ENCODE data around the gene RNLS.

The RNLS gene

GRCh38 chr10:88274286-88274685, 308.8 kb downstream of the RNLS start:
- TF ChIP-seq POLR2AphosphoS5 (IDR thresholded peaks at IDR 0.05; ENCODE audit: low read depth, low read length) (no peak), POLR2A (IDR thresholded peaks at IDR 0.05; ENCODE audit: low read depth, low read length) (no peak), TAF1 (IDR thresholded peaks at IDR 0.05; ENCODE audit: borderline replicate concordance, low read depth, low read length) (no peak)
- FAIRE-seq (no peak), DNase-seq (ENCODE audit: insufficient read length) (no peak)

- no peak for TF ChIP-seq POLR2A (IDR thresholded peaks at IDR 0.05; ENCODE audit: low read depth, low read length)
- no peak for TF ChIP-seq POLR2AphosphoS5 (IDR thresholded peaks at IDR 0.05; ENCODE audit: low read depth, low read length)
- TF ChIP-seq TAF1 (IDR thresholded peaks at IDR 0.05; ENCODE audit: borderline replicate concordance, low read depth, low read length): no peak
- DNase-seq (ENCODE audit: insufficient read length) (no peak), FAIRE-seq (no peak)
These were observed 309.6 kb downstream of the RNLS start for GRCh38 chr10:88273567-88273966.

GRCh38 chr10:88271761-88272543, 311.2 kb downstream of the RNLS start:
- DNase-seq (ENCODE audit: insufficient read length) (no peak), FAIRE-seq (no peak)
- no peak for TF ChIP-seq POLR2AphosphoS5 (IDR thresholded peaks at IDR 0.05; ENCODE audit: low read depth, low read length)
- no peak for TF ChIP-seq POLR2A (IDR thresholded peaks at IDR 0.05; ENCODE audit: low read depth, low read length)
- no peak for TF ChIP-seq TAF1 (IDR thresholded peaks at IDR 0.05; ENCODE audit: borderline replicate concordance, low read depth, low read length)

- peak; percentile 13 for DNase-seq (ENCODE audit: insufficient read length)
- FAIRE-seq: peak; percentile 98
- TF ChIP-seq POLR2AphosphoS5 (IDR thresholded peaks at IDR 0.05; ENCODE audit: low read depth, low read length) (peak; percentile 67; the same call in 1 of the 2 replicates), TAF1 (IDR thresholded peaks at IDR 0.05; ENCODE audit: borderline replicate concordance, low read depth, low read length) (0 out of 2 replicates have a peak, but pooled peaks have one; percentile 51), POLR2A (IDR thresholded peaks at IDR 0.05; ENCODE audit: low read depth, low read length) (no peak; the same call in 1 of the 2 replicates)
These were observed 312.0 kb downstream of the RNLS start for GRCh38 chr10:88270871-88271713.

GRCh38 chr10:88270061-88270808, 312.9 kb downstream of the RNLS start:
- DNase-seq (ENCODE audit: insufficient read length): no peak
- no peak for TF ChIP-seq POLR2A (IDR thresholded peaks at IDR 0.05; ENCODE audit: low read depth, low read length)
- no peak for TF ChIP-seq TAF1 (IDR thresholded peaks at IDR 0.05; ENCODE audit: borderline replicate concordance, low read depth, low read length)
- TF ChIP-seq POLR2AphosphoS5 (IDR thresholded peaks at IDR 0.05; ENCODE audit: low read depth, low read length): no peak
- FAIRE-seq: peak; percentile 83

GRCh38 chr10:88262591-88263234, 320.4 kb downstream of the RNLS start:
- FAIRE-seq (no peak), DNase-seq (ENCODE audit: insufficient read length) (no peak)
- TF ChIP-seq POLR2AphosphoS5 (IDR thresholded peaks at IDR 0.05; ENCODE audit: low read depth, low read length): no peak
- TF ChIP-seq TAF1 (IDR thresholded peaks at IDR 0.05; ENCODE audit: borderline replicate concordance, low read depth, low read length): no peak
- no peak for TF ChIP-seq POLR2A (IDR thresholded peaks at IDR 0.05; ENCODE audit: low read depth, low read length)

- TF ChIP-seq POLR2A (IDR thresholded peaks at IDR 0.05; ENCODE audit: low read depth, low read length): no peak
- TF ChIP-seq POLR2AphosphoS5 (IDR thresholded peaks at IDR 0.05; ENCODE audit: low read depth, low read length): no peak
- TF ChIP-seq TAF1 (IDR thresholded peaks at IDR 0.05; ENCODE audit: borderline replicate concordance, low read depth, low read length): no peak
- FAIRE-seq: no peak
- no peak for DNase-seq (ENCODE audit: insufficient read length)
These were observed 322.0 kb downstream of the RNLS start for GRCh38 chr10:88261152-88261551.

- FAIRE-seq: peak; percentile 79
- DNase-seq (ENCODE audit: insufficient read length): no peak
These were observed 322.6 kb downstream of the RNLS start for GRCh38 chr10:88260329-88261051.

GRCh38 chr10:88259381-88259780, 323.7 kb downstream of the RNLS start:
- no peak for FAIRE-seq
- TF ChIP-seq POLR2AphosphoS5 (IDR thresholded peaks at IDR 0.05; ENCODE audit: low read depth, low read length): no peak
- TF ChIP-seq POLR2A (IDR thresholded peaks at IDR 0.05; ENCODE audit: low read depth, low read length): no peak
- TF ChIP-seq TAF1 (IDR thresholded peaks at IDR 0.05; ENCODE audit: borderline replicate concordance, low read depth, low read length): no peak
- no peak for DNase-seq (ENCODE audit: insufficient read length)

More at GRCh38 chr10:88260329-88261051, 322.6 kb downstream of the RNLS start:
- TF ChIP-seq TAF1 (IDR thresholded peaks at IDR 0.05; ENCODE audit: borderline replicate concordance, low read depth, low read length): no peak
- TF ChIP-seq POLR2A (IDR thresholded peaks at IDR 0.05; ENCODE audit: low read depth, low read length): no peak
- TF ChIP-seq POLR2AphosphoS5 (IDR thresholded peaks at IDR 0.05; ENCODE audit: low read depth, low read length): no peak

- no peak for TF ChIP-seq POLR2AphosphoS5 (IDR thresholded peaks at IDR 0.05; ENCODE audit: low read depth, low read length)
- no peak for TF ChIP-seq TAF1 (IDR thresholded peaks at IDR 0.05; ENCODE audit: borderline replicate concordance, low read depth, low read length)
- no peak for TF ChIP-seq POLR2A (IDR thresholded peaks at IDR 0.05; ENCODE audit: low read depth, low read length)
- DNase-seq (ENCODE audit: insufficient read length) (no peak), FAIRE-seq (no peak)
These were observed 326.2 kb downstream of the RNLS start for GRCh38 chr10:88256886-88257285.
